Psoas muscle (tissue), 8 donors: ENCODE data around the gene RDH8. TPM values are rescaled to one million over a fixed set of nuclear protein-coding genes. Genes with fewer than 3 reads are reported as not detected.

Experiments used
- ATAC-seq, 4 donors: fragments of 200-7000 bp; cut with Tn5 transposase; one replicate each; pipeline ENCODE4 v1.9.1; 2020; ENCODE audit warnings: moderate library complexity in 3 of 4, mild to moderate bottlenecking in 2 of 4
- DNase-seq, 2 donors: peaks; one replicate each; pipeline ENCODE4 v3.0.0-alpha.2; 2020
- H3K27ac ChIP-seq: fragments of 200-600 bp; one replicate; pipeline ENCODE4 v1.8.0; 2022
- H3K27me3 ChIP-seq, 3 donors: fragments of 200-600 bp in 1 of 3; one replicate each; pipeline versions ENCODE4 v1.6.1 to v1.8.0; 2013 to 2022; ENCODE audit warnings: low read length in 2 of 3, mild to moderate bottlenecking in 2 of 3, moderate library complexity in 1 of 3; ENCODE audit not compliant: insufficient read depth in 3 of 3
- H3K36me3 ChIP-seq, 2 donors: fragments of 200-600 bp in 1 of 2; one replicate each; pipeline versions ENCODE4 v1.6.1 to v1.8.0; 2013 to 2022; ENCODE audit warnings: low read depth in 1 of 2, mild to moderate bottlenecking in 1 of 2, moderate library complexity in 1 of 2; ENCODE audit not compliant: insufficient read depth in 1 of 2
- H3K4me1 ChIP-seq: fragments of 200-600 bp; one replicate; pipeline ENCODE4 v1.8.0; 2022
- H3K4me3 ChIP-seq: fragments of 200-600 bp; one replicate; pipeline ENCODE4 v1.8.0; 2022; ENCODE audit warnings: mild to moderate bottlenecking
- H3K9me3 ChIP-seq: fragments of 200-600 bp; one replicate; pipeline ENCODE4 v1.8.0; 2022
- WGBS, 3 donors: extraction: QIAGEN DNeasy Blood & Tissue Kit; methylation state at CpG; one replicate each; pipeline versions ENCODE4 v1.1.6 to v1.1.7; 2013; 5-methylcytosine and 5-hydroxymethylcytosine counted together
- intact Hi-C, 2 donors: fragments of 100-400 bp; cut with DNase I; formaldehyde crosslinking; loops; one replicate each; pipeline versions ENCODE4 v1.11.0 to v1.14.2; 2022
- polyA plus RNA-seq, 3 donors: library from polyadenylated mRNA; stranded (reverse); fragments of 200-250 nt; gene quantifications; one replicate each; pipeline ENCODE4 v1.2.3, GENCODE V29; 2013
- total RNA-seq, 4 donors: library from RNA; stranded (reverse); fragmentation: NEBNext Ultra II Directional in 2 of 4; extraction: Animal tissue kit (Norgen Biotek cat#: 25700) in 2 of 4; gene quantifications; one replicate each; pipeline versions ENCODE4 v1.2.1 to v1.2.4, GENCODE V29; 2021 to 2023
- TF ChIP-seq, protein P1 (sequence below): fragments of 200-600 bp; IDR thresholded peaks from one replicate; pipeline ENCODE4 v1.8.0; 2022; ENCODE audit warnings: antibody characterized with exemption
- donor health status: healthy with polysubstance abuse.
- donor health status: DM: no; HTN: no; CAD: no; lungs with moderate emphysema.
- donor health status: Bipolar disorder and iron deficiency.
- donor health status: healthy.
- donor health status: DM: yes; HTN: yes; CAD: no.
- donor health status: DM: no; HTN: no; CAD: no.
- donor health status: DM: no; HTN: no; CAD: no.
- donor health status: DM: yes; HTN: yes; CAD: no.

The RDH8 gene
- total and polyA plus RNA-seq, 7 donors: not detected

DNA sequence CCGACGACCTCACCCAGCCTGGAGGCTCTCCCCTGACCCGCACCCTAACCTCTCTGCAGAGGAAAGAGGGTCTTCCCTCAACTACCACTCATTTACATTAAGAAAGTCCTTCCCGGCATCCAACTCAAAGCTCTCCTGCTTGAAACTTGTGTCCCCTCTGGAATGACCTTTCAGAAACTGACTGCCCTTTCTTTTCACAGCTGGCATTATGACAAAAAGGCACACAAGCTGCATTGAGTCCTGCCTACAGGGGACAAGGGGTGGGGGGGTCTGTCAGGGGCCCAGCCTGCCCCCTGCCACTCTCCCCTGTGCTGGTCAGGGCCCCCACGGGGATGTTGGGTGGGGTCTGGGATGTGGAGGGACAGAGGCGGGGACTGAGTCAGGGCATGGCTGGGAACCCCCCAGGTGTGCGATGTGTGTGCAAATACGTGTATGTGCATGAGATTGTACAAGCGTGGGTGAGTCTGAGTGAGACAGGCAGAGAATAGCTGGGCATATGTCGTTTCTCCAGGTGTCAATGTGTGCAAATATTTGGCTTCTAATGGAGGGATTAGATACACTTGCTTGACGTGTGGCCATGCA lies 5.0 kb upstream of the RDH8 start:
- intact Hi-C loops: no loop called here
- DNase-seq: no peak
- H3K36me3 ChIP-seq: no peaks in the 10 kb centered on the region
- WGBS, 3 donors: 19 to 24% (median 22%) methylated on average over 11 of the region's 11 CpGs
- TF ChIP-seq, protein P1, sequence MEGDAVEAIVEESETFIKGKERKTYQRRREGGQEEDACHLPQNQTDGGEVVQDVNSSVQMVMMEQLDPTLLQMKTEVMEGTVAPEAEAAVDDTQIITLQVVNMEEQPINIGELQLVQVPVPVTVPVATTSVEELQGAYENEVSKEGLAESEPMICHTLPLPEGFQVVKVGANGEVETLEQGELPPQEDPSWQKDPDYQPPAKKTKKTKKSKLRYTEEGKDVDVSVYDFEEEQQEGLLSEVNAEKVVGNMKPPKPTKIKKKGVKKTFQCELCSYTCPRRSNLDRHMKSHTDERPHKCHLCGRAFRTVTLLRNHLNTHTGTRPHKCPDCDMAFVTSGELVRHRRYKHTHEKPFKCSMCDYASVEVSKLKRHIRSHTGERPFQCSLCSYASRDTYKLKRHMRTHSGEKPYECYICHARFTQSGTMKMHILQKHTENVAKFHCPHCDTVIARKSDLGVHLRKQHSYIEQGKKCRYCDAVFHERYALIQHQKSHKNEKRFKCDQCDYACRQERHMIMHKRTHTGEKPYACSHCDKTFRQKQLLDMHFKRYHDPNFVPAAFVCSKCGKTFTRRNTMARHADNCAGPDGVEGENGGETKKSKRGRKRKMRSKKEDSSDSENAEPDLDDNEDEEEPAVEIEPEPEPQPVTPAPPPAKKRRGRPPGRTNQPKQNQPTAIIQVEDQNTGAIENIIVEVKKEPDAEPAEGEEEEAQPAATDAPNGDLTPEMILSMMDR: no peak
- peak overlapping the region; percentile 46 for H3K27ac ChIP-seq
- H3K4me3 ChIP-seq: peak overlapping the region; percentile 24
- H3K9me3 ChIP-seq: no peaks in the 10 kb centered on the region
- ATAC-seq: no peak
- no peaks in the 10 kb centered on the region for H3K4me1 ChIP-seq
- H3K27me3 ChIP-seq: peaks cover 0 to 49% (median 19%) of the 10 kb centered on the region in 3 donors

DNA sequence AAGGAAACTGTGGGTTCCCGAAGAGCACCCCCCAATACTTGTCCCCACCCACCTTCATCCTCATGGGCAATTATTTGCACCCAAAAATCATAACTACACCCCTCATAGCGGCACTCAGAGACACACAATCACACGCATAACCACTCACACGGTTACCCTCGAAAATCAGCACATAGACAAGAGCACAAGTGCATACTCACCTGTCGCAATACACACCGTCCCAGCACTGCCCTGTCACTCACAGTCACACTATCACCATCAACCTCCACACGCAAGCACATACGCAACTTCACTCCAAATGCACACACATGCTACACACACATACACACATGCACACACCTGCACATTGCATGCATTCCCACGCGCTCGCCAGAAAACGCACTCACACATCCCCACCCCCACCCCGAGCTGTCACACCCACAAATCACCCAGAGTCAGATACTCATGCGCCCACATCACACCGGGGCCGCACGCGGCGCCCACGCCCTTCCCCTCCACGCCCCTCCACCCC lies 3.5 kb upstream of the RDH8 start:
- no peak for DNase-seq
- Histone ChIP-seq H3K27ac (no peak overlapping the region), H3K9me3 (no peaks in the 10 kb centered on the region), H3K4me1 (no peaks in the 10 kb centered on the region), H3K36me3 (no peaks in the 10 kb centered on the region), H3K4me3 (peak overlapping the region; percentile 57), H3K27me3 (peaks cover 0 to 49% (median 19%) of the 10 kb centered on the region in 3 donors)
- WGBS, 3 donors: 2 to 3% (median 2%) methylated on average over 21 to 22 of the region's 22 CpGs
- no peak for ATAC-seq
- TF ChIP-seq, protein P1: no peak
- intact Hi-C loops: no loop called here

DNA sequence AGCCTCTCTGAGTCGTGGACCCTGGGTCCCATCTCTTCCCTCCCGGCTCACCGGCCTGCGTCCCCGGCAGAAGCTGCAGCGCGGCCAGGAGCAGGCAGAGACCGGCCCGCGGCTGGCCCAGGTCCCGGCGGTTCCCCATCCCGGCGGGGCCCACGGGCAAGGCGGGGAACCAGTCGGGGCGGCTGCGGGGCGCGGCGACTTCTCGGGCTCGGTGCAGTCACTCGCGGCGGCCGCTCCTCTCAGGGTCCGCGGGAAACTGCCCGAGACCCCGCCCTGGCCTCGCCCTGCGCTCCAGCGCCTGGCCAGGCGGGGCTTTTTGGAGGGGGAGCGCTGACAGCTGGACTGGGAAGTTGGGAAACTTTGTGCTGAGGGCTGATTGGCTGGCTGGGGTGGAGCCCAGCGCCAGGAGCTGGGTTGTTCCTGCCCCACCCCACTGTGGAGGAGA lies 3.0 kb upstream of the RDH8 start, which contains the start of gene COL5A3:
Gene COL5A3 (minus strand): TSS at position 258 of the 445 bp plus-strand sequence. CDS start 119 bp downstream, at position 139.
- peak; percentile 26 to 54 (median 52) for ATAC-seq
- Histone ChIP-seq H3K36me3 (no peaks in the 10 kb centered on the region), H3K4me1 (no peaks in the 10 kb centered on the region), H3K27ac (no peak within 1 kb of the TSS), H3K9me3 (no peaks in the 10 kb centered on the region), H3K4me3 (peak within 1 kb of the TSS; percentile 57), H3K27me3 (peaks cover 0 to 49% (median 19%) of the 10 kb centered on the region in 3 donors)
- peak; percentile 71 to 88 for DNase-seq
- intact Hi-C loops: no loop called here
- TF ChIP-seq, protein P1: no peak
- WGBS, 3 donors: 0 to 1% (median 0%) methylated on average over 27 to 38 of the region's 38 CpGs

DNA sequence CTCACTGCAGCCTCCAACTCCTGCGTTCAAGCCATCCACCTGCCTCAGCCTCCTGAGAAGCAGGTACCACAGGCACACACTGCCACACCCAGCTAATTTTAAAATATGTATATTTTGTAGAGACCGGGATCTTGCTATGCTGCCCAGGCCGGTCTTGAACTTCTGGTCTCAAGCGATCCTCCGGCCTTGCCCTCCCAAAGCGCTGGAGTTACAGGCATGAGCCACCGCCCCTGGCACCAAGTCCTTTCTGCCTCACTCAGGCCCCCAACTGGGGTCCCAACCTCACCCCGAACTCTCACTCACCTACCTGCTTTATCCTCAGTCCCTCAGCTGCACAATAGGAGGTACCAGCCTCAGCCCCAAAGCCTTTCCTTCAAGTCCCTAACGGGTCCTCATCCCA lies 2.3 kb upstream of the RDH8 start:
- Histone ChIP-seq H3K4me1 (no peaks in the 10 kb centered on the region), H3K4me3 (no peak overlapping the region), H3K27me3 (peaks cover 0 to 49% (median 19%) of the 10 kb centered on the region in 3 donors), H3K9me3 (no peaks in the 10 kb centered on the region), H3K27ac (no peak overlapping the region), H3K36me3 (no peaks in the 10 kb centered on the region)
- ATAC-seq (no peak), DNase-seq (no peak)
- intact Hi-C loops: no loop called here
- 55 to 83% (median 68%) methylated on average over 9 of the region's 9 CpGs for WGBS, 3 donors
- TF ChIP-seq, protein P1: no peak
